Activated CD4-positive, alpha-beta T cell treated with anti-CD3 and anti-CD28 coated beads, Interleukin-2, amount 10 ng/mL, durations not matched to agents 7 days and 5 days (primary cell): ENCODE results near the gene HSF4. TPM values are rescaled to one million over a fixed set of nuclear protein-coding genes. Genes with fewer than 3 reads are reported as not detected.

Source experiments
- CTCF ChIA-PET: fragments of 350-600 bp; sonication (Branson Sonifier 250); formaldehyde crosslinking; loops from one replicate; lab custom pipeline; 2021; ENCODE audit warnings: antibody characterized with exemption; lab: Charles Lee
- POLR2A ChIA-PET: fragments of 350-600 bp; sonication (Branson Sonifier 250); formaldehyde crosslinking; loops from one replicate; lab custom pipeline; 2021; ENCODE audit warnings: antibody characterized with exemption; lab: Charles Lee
- DNase-seq: peaks from one replicate; pipeline ENCODE4 v3.0.0-alpha.2; 2020
- H3K27ac Mint-ChIP-seq: one replicate; pipeline ENCODE4 v1.8.0; 2021; ENCODE audit warnings: mild to moderate bottlenecking, moderate library complexity, mixed read lengths
- H3K27me3 Mint-ChIP-seq: one replicate; pipeline ENCODE4 v1.8.0; 2021; ENCODE audit warnings: mixed read lengths
- H3K36me3 Mint-ChIP-seq: one replicate; pipeline ENCODE4 v1.8.0; 2021; ENCODE audit warnings: low read depth, mixed read lengths
- H3K4me1 Mint-ChIP-seq: one replicate; pipeline ENCODE4 v1.8.0; 2021; ENCODE audit warnings: mixed read lengths
- H3K4me3 Mint-ChIP-seq: one replicate; pipeline ENCODE4 v1.8.0; 2021; ENCODE audit warnings: mild to moderate bottlenecking, moderate library complexity, mixed read lengths
- H3K9me3 Mint-ChIP-seq: one replicate; pipeline ENCODE4 v1.8.0; 2021; ENCODE audit warnings: mixed read lengths
- total RNA-seq, 2 experiments: library from RNA; stranded (reverse); gene quantifications; one replicate each; pipeline ENCODE4 v1.2.3, GENCODE V29; 2021

The HSF4 gene
- total RNA-seq, 2 experiments from 2014 or later: 49.6 to 58.1 TPM

GRCh38 chr16:67200491-67200890 is 35.9 kb downstream of the HSF4 start:
- no peak for DNase-seq
- no peak overlapping the region for H3K27ac Mint-ChIP-seq
- ChIA-PET POLR2A (no interaction called here), CTCF (interaction anchor here (0.6 to 0.7 kb wide), 2 partner anchors 10 to 514 kb away, joined by 3 read pairs; no protein-coding TSS in a partner anchor)
- H3K36me3 Mint-ChIP-seq: peaks cover 33% of the 10 kb centered on the region
- H3K27me3 Mint-ChIP-seq: no peaks in the 10 kb centered on the region
- peaks cover 16% of the 10 kb centered on the region for H3K4me1 Mint-ChIP-seq
- H3K9me3 Mint-ChIP-seq: no peaks in the 10 kb centered on the region
- H3K4me3 Mint-ChIP-seq: no peak overlapping the region

- ChIA-PET POLR2A (no interaction called here), CTCF (interaction anchor here (0.7 to 1.7 kb wide), 4 partner anchors 8 to 26 kb away, joined by 3 to 6 read pairs (median 4); partner anchors contain the start of gene TMEM208)
- H3K4me1 Mint-ChIP-seq: peaks cover 4% of the 10 kb centered on the region
- peaks cover 22% of the 10 kb centered on the region for H3K36me3 Mint-ChIP-seq
- DNase-seq: no peak
- H3K9me3 Mint-ChIP-seq: no peaks in the 10 kb centered on the region
- no peaks in the 10 kb centered on the region for H3K27me3 Mint-ChIP-seq
- no peak overlapping the region for H3K4me3 Mint-ChIP-seq
- H3K27ac Mint-ChIP-seq: no peak overlapping the region
Measured at GRCh38 chr16:67201411-67202345, 37.1 kb downstream of the HSF4 start.

GRCh38 chr16:67202426-67202825 is 37.9 kb downstream of the HSF4 start:
- ChIA-PET CTCF (interaction anchor here (0.5 to 1.7 kb wide), 4 partner anchors 9 to 182 kb away, joined by 3 to 6 read pairs (median 4); partner anchors contain the start of gene TMEM208), POLR2A (no interaction called here)
- Mint-ChIP-seq H3K4me1 (no peaks in the 10 kb centered on the region), H3K9me3 (no peaks in the 10 kb centered on the region), H3K27me3 (no peaks in the 10 kb centered on the region), H3K36me3 (peaks cover 18% of the 10 kb centered on the region), H3K27ac (no peak overlapping the region), H3K4me3 (no peak overlapping the region)
- DNase-seq: no peak

GRCh38 chr16:67202956-67203493 is 38.5 kb downstream of the HSF4 start:
- no peaks in the 10 kb centered on the region for H3K9me3 Mint-ChIP-seq
- no peak overlapping the region for H3K27ac Mint-ChIP-seq
- H3K4me3 Mint-ChIP-seq: no peak overlapping the region
- no peaks in the 10 kb centered on the region for H3K4me1 Mint-ChIP-seq
- peaks cover 13% of the 10 kb centered on the region for H3K36me3 Mint-ChIP-seq
- no peak for DNase-seq
- POLR2A ChIA-PET: no interaction called here
- H3K27me3 Mint-ChIP-seq: no peaks in the 10 kb centered on the region
- CTCF ChIA-PET: interaction anchor here (0.5 to 1.7 kb wide), 4 partner anchors 8 to 183 kb away, joined by 3 to 6 read pairs (median 4); partner anchors contain the start of gene TMEM208

DNA sequence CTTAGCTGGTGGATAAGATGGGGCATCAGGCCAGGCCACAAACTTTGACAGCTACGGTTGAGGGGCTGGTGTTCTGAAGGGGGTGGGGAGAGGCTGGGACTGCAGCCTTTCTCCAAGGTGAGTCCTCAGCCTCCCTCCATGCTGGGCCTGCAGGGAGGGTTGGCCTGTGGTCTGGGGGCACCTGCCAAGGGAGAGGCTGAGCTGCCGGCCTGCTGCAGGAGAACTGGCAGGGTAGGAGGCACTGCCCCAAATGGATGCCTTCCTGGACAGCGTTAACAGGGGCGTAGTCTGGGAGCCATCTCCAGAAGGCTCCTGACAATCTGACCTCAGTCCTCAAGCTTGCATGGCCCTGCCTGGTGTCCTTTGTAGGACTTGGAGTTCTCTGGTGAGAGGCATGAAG is 39.5 kb downstream of the HSF4 start:
- H3K27ac Mint-ChIP-seq: no peak overlapping the region

GRCh38 chr16:67206129-67206837 is 41.7 kb downstream of the HSF4 start:
- no peak for DNase-seq
- ChIA-PET CTCF (interaction anchor here (0.6 to 1.6 kb wide), 2 partner anchors 13 to 180 kb away, joined by 3 read pairs; no protein-coding TSS in a partner anchor), POLR2A (no interaction called here)
- Mint-ChIP-seq H3K9me3 (no peaks in the 10 kb centered on the region), H3K27ac (no peak overlapping the region), H3K36me3 (no peaks in the 10 kb centered on the region), H3K4me3 (no peak overlapping the region), H3K4me1 (no peaks in the 10 kb centered on the region), H3K27me3 (no peaks in the 10 kb centered on the region)

More for the DNA sequence above, 39.5 kb downstream of the HSF4 start:
- no peaks in the 10 kb centered on the region for H3K27me3 Mint-ChIP-seq
- no peak overlapping the region for H3K4me3 Mint-ChIP-seq
- ChIA-PET POLR2A (no interaction called here), CTCF (interaction anchor here (0.6 to 2.1 kb wide), 6 partner anchors 9 to 215 kb away, joined by 3 to 6 read pairs (median 3); no protein-coding TSS in a partner anchor)
- no peak for DNase-seq
- H3K36me3 Mint-ChIP-seq: peaks cover 7% of the 10 kb centered on the region
- H3K9me3 Mint-ChIP-seq: no peaks in the 10 kb centered on the region
- H3K4me1 Mint-ChIP-seq: no peaks in the 10 kb centered on the region

GRCh38 chr16:67206838-67207248 is 42.3 kb downstream of the HSF4 start:
- Mint-ChIP-seq H3K27me3 (no peaks in the 10 kb centered on the region), H3K4me1 (no peaks in the 10 kb centered on the region), H3K27ac (peak overlapping the region; percentile 41), H3K9me3 (no peaks in the 10 kb centered on the region), H3K36me3 (no peaks in the 10 kb centered on the region), H3K4me3 (no peak overlapping the region)
- no peak for DNase-seq
- CTCF ChIA-PET: no interaction called here
- POLR2A ChIA-PET: no interaction called here

DNA sequence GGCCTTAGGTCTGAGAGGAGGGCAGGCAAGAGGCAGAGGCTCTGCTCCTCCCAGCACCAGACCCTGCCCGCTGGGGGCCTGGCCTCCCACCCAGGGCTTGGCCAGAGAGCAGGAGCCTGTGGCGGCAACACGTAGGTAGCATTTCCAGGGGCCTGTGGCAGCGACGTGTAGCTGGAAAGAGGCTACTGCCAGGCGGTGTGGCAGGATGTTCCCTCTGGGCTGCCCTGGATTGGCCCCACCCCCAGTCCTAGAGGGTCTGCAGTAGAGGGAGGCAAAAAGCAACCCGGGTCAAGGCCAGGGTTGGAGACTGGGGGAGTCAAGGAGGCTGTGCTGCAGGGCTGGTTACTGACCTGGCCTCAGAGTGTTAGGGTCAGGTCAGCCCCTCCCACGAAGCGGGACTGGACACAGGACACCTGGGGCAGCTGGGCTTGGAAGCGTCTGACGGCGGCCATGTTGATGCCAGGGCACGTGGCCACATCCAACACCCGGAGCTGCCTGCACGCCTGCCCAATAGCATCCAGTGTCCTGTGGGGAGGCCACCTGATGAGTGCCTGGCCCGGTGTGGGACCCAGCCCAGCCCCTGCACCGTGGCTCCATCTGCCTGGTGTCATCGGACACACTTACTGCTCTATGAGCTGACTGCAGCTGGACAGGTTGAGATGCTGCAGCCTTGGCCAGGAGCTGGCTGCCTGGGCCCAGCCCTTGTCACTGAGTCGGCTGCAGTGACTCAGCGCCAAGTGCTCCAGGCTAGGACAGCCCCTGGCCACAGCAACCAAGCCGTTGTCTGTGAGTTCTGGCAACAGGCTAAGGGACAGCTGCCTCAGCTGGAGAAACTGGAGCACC is 42.9 kb downstream of the HSF4 start:
- DNase-seq: no peak
- H3K27ac Mint-ChIP-seq: no peak overlapping the region
- no peak overlapping the region for H3K4me3 Mint-ChIP-seq
- H3K27me3 Mint-ChIP-seq: no peaks in the 10 kb centered on the region
- no peaks in the 10 kb centered on the region for H3K36me3 Mint-ChIP-seq
- no peaks in the 10 kb centered on the region for H3K9me3 Mint-ChIP-seq
- POLR2A ChIA-PET: interaction anchor here (0.7 kb wide), 1 partner anchor 9 kb away, joined by 4 read pairs; no protein-coding TSS in a partner anchor
- H3K4me1 Mint-ChIP-seq: no peaks in the 10 kb centered on the region
- CTCF ChIA-PET: interaction anchor here (1.4 to 2.4 kb wide), 2 partner anchors 9 to 52 kb away, joined by 5 to 11 read pairs; partner anchors contain the start of gene ELMO3

DNA sequence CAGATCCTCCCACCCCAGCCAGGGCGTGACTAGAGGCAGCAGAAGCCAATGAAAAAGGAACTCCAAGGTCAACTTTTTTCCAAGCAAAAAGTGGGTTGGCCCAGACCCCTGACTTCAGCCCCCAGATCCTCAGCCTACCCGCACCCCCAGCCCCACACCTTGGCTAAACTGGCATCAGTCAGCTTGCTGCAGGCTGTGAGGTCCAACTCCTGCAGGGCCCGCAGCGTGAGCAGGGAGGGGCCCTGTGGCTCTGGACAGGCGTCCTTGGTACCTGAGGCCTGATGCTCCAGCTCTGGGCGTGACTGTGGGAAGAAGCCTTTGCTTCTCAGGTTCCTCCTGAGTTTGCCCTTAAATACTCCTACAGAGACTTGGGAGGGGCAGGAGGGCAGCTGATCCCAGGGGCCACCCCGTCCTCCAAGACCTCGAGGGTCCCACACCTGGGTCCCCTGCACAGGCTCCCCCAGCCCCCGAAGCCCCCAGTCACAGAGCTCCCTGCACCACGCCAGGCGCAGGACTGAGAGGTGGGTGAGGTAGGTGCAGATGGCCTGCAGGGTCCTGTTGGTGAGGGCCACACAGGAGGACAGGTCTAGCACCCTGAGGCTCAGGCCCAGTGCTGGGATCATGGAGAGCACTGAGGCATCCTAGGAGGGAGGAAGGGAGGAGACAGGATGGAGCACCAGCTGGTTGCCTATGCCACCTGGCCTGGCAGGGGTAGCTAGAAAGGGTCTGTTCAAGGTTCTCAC is 43.8 kb downstream of the HSF4 start:
- Mint-ChIP-seq H3K4me3 (no peak overlapping the region), H3K27ac (no peak overlapping the region), H3K27me3 (no peaks in the 10 kb centered on the region), H3K4me1 (no peaks in the 10 kb centered on the region), H3K36me3 (no peaks in the 10 kb centered on the region), H3K9me3 (no peaks in the 10 kb centered on the region)
- ChIA-PET POLR2A (interaction anchor here (0.7 kb wide), 1 partner anchor 10 kb away, joined by 4 read pairs; no protein-coding TSS in a partner anchor), CTCF (interaction anchor here (0.6 to 2.4 kb wide), 6 partner anchors 9 to 212 kb away, joined by 3 to 11 read pairs (median 6); partner anchors contain the start of genes ELMO3 and TMEM208)
- no peak for DNase-seq

DNA sequence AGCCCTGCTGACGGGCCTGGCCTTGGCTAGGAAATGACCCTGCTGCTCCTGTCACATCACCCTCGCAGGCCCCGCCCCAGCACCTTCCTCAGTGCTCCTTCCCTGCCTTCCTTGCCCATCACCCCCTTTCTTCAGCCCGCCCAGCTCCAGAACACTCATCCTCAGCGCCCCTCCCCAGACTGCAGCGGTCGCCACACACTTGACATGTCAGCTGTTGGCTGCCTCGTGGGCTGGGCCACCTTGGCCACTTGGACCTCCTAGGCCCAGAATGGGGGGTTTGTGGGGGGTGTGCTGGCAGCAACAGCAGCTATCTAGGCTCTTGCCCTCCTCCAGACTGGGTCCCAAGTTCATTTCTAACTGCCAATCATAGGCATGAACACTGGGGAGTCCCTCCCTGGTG is 45.0 kb downstream of the HSF4 start:
- Mint-ChIP-seq H3K4me3 (no peak overlapping the region), H3K4me1 (no peaks in the 10 kb centered on the region), H3K9me3 (no peaks in the 10 kb centered on the region), H3K27ac (no peak overlapping the region), H3K27me3 (no peaks in the 10 kb centered on the region), H3K36me3 (no peaks in the 10 kb centered on the region)
- no peak for DNase-seq
- ChIA-PET CTCF (interaction anchor here (0.6 to 2.4 kb wide), 6 partner anchors 8 to 188 kb away, joined by 3 to 7 read pairs (median 4); partner anchors contain the start of gene TMEM208), POLR2A (no interaction called here)
